SK-N-SH treated with all-trans-retinoic acid at 6 μM for 48 hours (cell line): ENCODE measurements around the gene CCDC14.

Experiments
- ATAC-seq: fragments of 200-7000 bp; cut with Tn5 transposase; 3 replicates; pipeline ENCODE4 v1.9.1; 2020; ENCODE audit warnings: mild to moderate bottlenecking, moderate library complexity
- ARNTL ChIP-seq: fragments of 450-650 bp; formaldehyde crosslinking; IDR thresholded peaks from 2 replicates; pipeline ENCODE4 v1.5.0; 2020; ENCODE audit warnings: low read depth, mild to moderate bottlenecking, moderate library complexity, borderline replicate concordance
- BACH2 ChIP-seq: fragments of 250-450 bp; sonication (Bioruptor Pico); IDR thresholded peaks from 2 replicates; pipeline ENCODE4 v1.9.0; 2021; ENCODE audit warnings: mild to moderate bottlenecking, borderline replicate concordance
- CSDC2 ChIP-seq: fragments of 250-450 bp; sonication (Bioruptor Pico); IDR thresholded peaks from 2 replicates; pipeline ENCODE4 v1.5.0; 2020; ENCODE audit warnings: mild to moderate bottlenecking, moderate library complexity
- GLIS3 ChIP-seq: fragments of 250-450 bp; sonication (Bioruptor Pico); IDR thresholded peaks from 2 replicates; pipeline ENCODE4 v1.5.0; 2020; ENCODE audit warnings: mild to moderate bottlenecking, moderate library complexity
- ISL1 ChIP-seq: fragments of 250-450 bp; sonication (Bioruptor Pico); IDR thresholded peaks from 2 replicates; pipeline ENCODE4 v2.1.2; 2022; ENCODE audit warnings: mild to moderate bottlenecking, moderate library complexity
- OSR1 ChIP-seq: fragments of 250-450 bp; sonication (Bioruptor Pico); IDR thresholded peaks from 2 replicates; pipeline ENCODE4 v1.8.0; 2022; ENCODE audit warnings: moderate library complexity, mild to moderate bottlenecking, inconsistent platforms
- PPARA ChIP-seq: fragments of 250-450 bp; sonication (Bioruptor Pico); IDR thresholded peaks from 2 replicates; pipeline ENCODE4 v1.5.0; 2020; ENCODE audit warnings: mild to moderate bottlenecking, borderline replicate concordance
- RARB ChIP-seq: fragments of 250-450 bp; sonication (Bioruptor Pico); IDR thresholded peaks from 2 replicates; pipeline ENCODE4 v1.8.0; 2021; ENCODE audit warnings: mild to moderate bottlenecking, moderate library complexity
- SNAI2 ChIP-seq: fragments of 250-450 bp; sonication (Bioruptor Pico); IDR thresholded peaks from 2 replicates; pipeline ENCODE4 v1.5.0; 2020; ENCODE audit warnings: mild to moderate bottlenecking, moderate library complexity
- TCF4 ChIP-seq: fragments of 250-450 bp; sonication (Bioruptor Pico); IDR thresholded peaks from 2 replicates; pipeline ENCODE4 v1.8.0; 2021; ENCODE audit warnings: mild to moderate bottlenecking, moderate library complexity, borderline replicate concordance
- TOX ChIP-seq: fragments of 250-450 bp; sonication (Bioruptor Pico); IDR thresholded peaks from 2 replicates; pipeline ENCODE4 v1.8.0; 2021; ENCODE audit warnings: mild to moderate bottlenecking, moderate library complexity, borderline replicate concordance
- ZC3H10 ChIP-seq: fragments of 250-450 bp; sonication (Bioruptor Pico); IDR thresholded peaks from 2 replicates; pipeline ENCODE4 v1.5.1; 2021; ENCODE audit warnings: mild to moderate bottlenecking, moderate library complexity
- ZFP3 ChIP-seq: fragments of 250-450 bp; sonication (Bioruptor Pico); IDR thresholded peaks from 2 replicates; pipeline ENCODE4 v1.5.0; 2020; ENCODE audit warnings: mild to moderate bottlenecking, moderate library complexity
- ZFP30 ChIP-seq: fragments of 450-650 bp; formaldehyde crosslinking; IDR thresholded peaks from 2 replicates; pipeline ENCODE4 v1.5.0; 2022; ENCODE audit warnings: mild to moderate bottlenecking, moderate library complexity
- ZNF565 ChIP-seq: fragments of 450-650 bp; formaldehyde crosslinking; conservative IDR thresholded peaks from 2 replicates; pipeline ENCODE4 v1.5.0; 2020; ENCODE audit warnings: low read depth, mild to moderate bottlenecking, moderate library complexity
- ZNF70 ChIP-seq: fragments of 450-650 bp; formaldehyde crosslinking; IDR thresholded peaks from 2 replicates; pipeline ENCODE4 v1.5.0; 2020; ENCODE audit warnings: mild to moderate bottlenecking, moderate library complexity
- ZNF8 ChIP-seq: fragments of 450-650 bp; formaldehyde crosslinking; IDR thresholded peaks from 2 replicates; pipeline ENCODE4 v1.5.0; 2020; ENCODE audit warnings: mild to moderate bottlenecking, moderate library complexity
- TF ChIP-seq, protein P1 (sequence below): fragments of 250-450 bp; sonication (Bioruptor Pico); IDR thresholded peaks from 2 replicates; pipeline ENCODE4 v1.8.0; 2020; ENCODE audit warnings: mild to moderate bottlenecking, moderate library complexity, borderline replicate concordance
- TF ChIP-seq, protein P2 (sequence below): fragments of 250-450 bp; sonication (Bioruptor Pico); IDR thresholded peaks from 2 replicates; pipeline ENCODE4 v1.5.1; 2020; ENCODE audit warnings: low read depth, mild to moderate bottlenecking, moderate library complexity
- TF ChIP-seq, protein P3 (sequence below): fragments of 250-450 bp; sonication (Bioruptor Pico); IDR thresholded peaks from 2 replicates; pipeline ENCODE4 v1.5.0; 2020; ENCODE audit warnings: mild to moderate bottlenecking, moderate library complexity
- TF ChIP-seq, protein P4 (sequence below): fragments of 250-450 bp; sonication (Bioruptor Pico); IDR thresholded peaks from 2 replicates; pipeline ENCODE4 v1.8.0; 2021; ENCODE audit warnings: low read depth, mild to moderate bottlenecking, moderate library complexity, borderline replicate concordance
- TF ChIP-seq, protein P5 (sequence below): fragments of 250-450 bp; sonication (Bioruptor Pico); IDR thresholded peaks from 2 replicates; pipeline ENCODE4 v1.5.1; 2021; ENCODE audit warnings: mild to moderate bottlenecking, moderate library complexity

Gene CCDC14

DNA sequence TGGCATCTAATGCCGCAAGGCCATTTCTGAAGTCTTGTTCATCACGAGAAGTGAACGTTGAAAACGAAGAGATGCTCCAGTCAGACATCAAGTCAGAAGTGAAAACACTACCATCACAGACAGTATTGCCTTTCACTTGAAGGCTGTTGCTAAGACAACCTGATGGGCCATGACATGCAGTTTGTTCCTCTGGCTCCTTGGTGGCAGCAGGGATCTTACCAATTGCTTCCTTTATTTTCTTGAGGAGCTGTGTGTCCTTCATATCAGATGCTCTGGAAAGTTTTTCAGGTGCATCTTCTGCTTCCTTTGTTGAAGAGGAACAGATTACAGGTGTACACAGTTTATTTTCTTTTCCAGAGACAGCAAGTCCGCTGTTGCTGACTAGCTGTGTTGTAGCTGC lies 46.2 kb downstream of the CCDC14 start:
- no peak for ATAC-seq
- no peak for TF ChIP-seq GLIS3 (CRISPR knock-in tag)
- no peak for TF ChIP-seq ZNF70
- TF ChIP-seq RARB (CRISPR knock-in tag), result no peak
- TF ChIP-seq ARNTL (CRISPR knock-in tag), result no peak

DNA sequence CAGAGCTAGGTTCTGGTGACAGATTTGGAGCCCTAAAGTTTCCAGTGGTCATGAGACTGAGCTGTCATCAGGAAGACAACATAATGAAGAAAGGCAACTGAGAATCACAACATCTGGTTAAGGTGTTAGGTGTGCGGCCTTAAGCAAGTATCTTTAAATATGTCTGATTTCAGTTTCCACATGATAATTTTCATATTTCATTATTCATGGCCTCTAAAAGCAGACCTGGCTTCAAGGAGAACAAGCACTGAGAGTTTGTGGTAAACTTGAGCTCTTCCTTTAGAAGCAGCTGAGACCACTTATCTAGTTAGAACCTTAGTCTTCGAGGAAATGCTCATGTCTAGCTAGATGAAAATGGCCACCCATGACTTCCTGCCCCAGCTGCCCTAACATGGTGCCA lies 51.2 kb downstream of the CCDC14 start:
- no peak for TF ChIP-seq ISL1
- TF ChIP-seq PPARA (CRISPR knock-in tag), result no peak
- no peak for TF ChIP-seq TCF4
- no peak for TF ChIP-seq BACH2 (CRISPR knock-in tag)
- no peak for TF ChIP-seq CSDC2 (CRISPR knock-in tag)
- TF ChIP-seq TOX (CRISPR knock-in tag), result no peak
- no peak for TF ChIP-seq ZNF8 (CRISPR knock-in tag)
- TF ChIP-seq RARB (CRISPR knock-in tag), result no peak
- TF ChIP-seq, protein P1, sequence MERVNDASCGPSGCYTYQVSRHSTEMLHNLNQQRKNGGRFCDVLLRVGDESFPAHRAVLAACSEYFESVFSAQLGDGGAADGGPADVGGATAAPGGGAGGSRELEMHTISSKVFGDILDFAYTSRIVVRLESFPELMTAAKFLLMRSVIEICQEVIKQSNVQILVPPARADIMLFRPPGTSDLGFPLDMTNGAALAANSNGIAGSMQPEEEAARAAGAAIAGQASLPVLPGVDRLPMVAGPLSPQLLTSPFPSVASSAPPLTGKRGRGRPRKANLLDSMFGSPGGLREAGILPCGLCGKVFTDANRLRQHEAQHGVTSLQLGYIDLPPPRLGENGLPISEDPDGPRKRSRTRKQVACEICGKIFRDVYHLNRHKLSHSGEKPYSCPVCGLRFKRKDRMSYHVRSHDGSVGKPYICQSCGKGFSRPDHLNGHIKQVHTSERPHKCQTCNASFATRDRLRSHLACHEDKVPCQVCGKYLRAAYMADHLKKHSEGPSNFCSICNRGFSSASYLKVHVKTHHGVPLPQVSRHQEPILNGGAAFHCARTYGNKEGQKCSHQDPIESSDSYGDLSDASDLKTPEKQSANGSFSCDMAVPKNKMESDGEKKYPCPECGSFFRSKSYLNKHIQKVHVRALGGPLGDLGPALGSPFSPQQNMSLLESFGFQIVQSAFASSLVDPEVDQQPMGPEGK (CRISPR knock-in tag), result no peak
- no peak for TF ChIP-seq ZFP30 (CRISPR knock-in tag)
- TF ChIP-seq GLIS3 (CRISPR knock-in tag), result no peak
- no peak for TF ChIP-seq OSR1 (CRISPR knock-in tag)
- no peak for TF ChIP-seq ZNF70
- TF ChIP-seq, protein P2, sequence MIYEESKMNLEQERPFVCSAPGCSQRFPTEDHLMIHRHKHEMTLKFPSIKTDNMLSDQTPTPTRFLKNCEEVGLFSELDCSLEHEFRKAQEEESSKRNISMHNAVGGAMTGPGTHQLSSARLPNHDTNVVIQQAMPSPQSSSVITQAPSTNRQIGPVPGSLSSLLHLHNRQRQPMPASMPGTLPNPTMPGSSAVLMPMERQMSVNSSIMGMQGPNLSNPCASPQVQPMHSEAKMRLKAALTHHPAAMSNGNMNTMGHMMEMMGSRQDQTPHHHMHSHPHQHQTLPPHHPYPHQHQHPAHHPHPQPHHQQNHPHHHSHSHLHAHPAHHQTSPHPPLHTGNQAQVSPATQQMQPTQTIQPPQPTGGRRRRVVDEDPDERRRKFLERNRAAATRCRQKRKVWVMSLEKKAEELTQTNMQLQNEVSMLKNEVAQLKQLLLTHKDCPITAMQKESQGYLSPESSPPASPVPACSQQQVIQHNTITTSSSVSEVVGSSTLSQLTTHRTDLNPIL, result no peak
- TF ChIP-seq SNAI2 (CRISPR knock-in tag), result no peak
- TF ChIP-seq, protein P3, sequence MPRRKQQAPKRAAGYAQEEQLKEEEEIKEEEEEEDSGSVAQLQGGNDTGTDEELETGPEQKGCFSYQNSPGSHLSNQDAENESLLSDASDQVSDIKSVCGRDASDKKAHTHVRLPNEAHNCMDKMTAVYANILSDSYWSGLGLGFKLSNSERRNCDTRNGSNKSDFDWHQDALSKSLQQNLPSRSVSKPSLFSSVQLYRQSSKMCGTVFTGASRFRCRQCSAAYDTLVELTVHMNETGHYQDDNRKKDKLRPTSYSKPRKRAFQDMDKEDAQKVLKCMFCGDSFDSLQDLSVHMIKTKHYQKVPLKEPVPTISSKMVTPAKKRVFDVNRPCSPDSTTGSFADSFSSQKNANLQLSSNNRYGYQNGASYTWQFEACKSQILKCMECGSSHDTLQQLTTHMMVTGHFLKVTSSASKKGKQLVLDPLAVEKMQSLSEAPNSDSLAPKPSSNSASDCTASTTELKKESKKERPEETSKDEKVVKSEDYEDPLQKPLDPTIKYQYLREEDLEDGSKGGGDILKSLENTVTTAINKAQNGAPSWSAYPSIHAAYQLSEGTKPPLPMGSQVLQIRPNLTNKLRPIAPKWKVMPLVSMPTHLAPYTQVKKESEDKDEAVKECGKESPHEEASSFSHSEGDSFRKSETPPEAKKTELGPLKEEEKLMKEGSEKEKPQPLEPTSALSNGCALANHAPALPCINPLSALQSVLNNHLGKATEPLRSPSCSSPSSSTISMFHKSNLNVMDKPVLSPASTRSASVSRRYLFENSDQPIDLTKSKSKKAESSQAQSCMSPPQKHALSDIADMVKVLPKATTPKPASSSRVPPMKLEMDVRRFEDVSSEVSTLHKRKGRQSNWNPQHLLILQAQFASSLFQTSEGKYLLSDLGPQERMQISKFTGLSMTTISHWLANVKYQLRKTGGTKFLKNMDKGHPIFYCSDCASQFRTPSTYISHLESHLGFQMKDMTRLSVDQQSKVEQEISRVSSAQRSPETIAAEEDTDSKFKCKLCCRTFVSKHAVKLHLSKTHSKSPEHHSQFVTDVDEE (CRISPR knock-in tag), result no peak
- TF ChIP-seq ZFP3 (CRISPR knock-in tag), result no peak
- TF ChIP-seq, protein P4, sequence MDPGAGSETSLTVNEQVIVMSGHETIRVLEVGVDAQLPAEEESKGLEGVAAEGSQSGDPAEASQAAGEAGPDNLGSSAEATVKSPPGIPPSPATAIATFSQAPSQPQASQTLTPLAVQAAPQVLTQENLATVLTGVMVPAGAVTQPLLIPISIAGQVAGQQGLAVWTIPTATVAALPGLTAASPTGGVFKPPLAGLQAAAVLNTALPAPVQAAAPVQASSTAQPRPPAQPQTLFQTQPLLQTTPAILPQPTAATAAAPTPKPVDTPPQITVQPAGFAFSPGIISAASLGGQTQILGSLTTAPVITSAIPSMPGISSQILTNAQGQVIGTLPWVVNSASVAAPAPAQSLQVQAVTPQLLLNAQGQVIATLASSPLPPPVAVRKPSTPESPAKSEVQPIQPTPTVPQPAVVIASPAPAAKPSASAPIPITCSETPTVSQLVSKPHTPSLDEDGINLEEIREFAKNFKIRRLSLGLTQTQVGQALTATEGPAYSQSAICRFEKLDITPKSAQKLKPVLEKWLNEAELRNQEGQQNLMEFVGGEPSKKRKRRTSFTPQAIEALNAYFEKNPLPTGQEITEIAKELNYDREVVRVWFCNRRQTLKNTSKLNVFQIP (CRISPR knock-in tag), result no peak
- no peak for TF ChIP-seq ZNF565 (CRISPR knock-in tag)
- ATAC-seq, result no peak

DNA sequence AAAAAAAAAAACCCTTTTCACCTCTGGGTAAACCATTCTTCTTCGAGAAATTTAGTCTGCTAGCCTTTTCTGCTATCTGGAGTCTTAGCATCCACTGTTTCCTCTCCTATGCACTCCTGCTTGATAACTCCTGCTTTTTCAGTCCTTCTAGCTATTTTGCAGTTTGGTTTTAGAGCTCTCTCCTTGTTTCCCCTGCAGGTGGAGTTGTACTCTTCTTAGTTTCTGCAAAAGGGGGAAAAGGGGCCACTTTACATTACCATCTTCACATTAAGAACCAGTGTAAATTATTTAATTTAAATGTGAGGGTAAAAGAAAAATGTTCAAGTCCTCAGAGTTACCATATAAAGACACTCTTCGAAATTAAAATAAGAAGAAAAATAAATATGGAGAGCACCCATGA lies 53.3 kb downstream of the CCDC14 start:
- ATAC-seq, result no peak
- TF ChIP-seq ZNF70 (no peak), TOX (CRISPR knock-in tag) (no peak), ZNF8 (CRISPR knock-in tag) (no peak), SNAI2 (CRISPR knock-in tag) (no peak), ARNTL (CRISPR knock-in tag) (no peak), GLIS3 (CRISPR knock-in tag) (no peak)

DNA sequence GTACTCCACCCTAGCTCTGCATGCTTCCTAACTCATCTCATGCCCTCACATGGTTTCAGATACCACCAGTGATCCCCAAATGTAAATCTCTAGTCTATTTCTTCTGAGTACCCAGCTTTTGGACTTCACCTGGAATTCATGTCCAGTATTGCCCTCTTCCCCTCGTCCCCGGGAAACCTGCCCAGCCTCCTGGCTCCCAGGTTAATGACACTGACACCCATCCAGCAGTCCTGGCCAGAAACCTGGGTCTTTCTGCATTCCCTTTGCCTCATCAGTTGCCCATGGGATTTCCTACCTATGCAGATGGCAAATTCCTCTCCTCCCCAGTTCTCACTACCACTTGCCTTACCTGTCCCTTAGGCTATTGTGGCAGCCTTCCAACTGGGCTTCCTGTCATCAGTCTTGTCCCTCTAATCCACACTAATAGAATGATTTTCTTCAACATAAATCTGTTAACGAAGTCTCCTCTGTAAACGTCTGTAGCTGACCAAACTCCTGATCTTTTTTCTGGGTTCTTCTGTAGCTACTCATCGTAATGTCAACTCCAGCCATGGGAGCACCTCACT lies 61.6 kb downstream of the CCDC14 start:
- ATAC-seq, result no peak
- no peak for TF ChIP-seq ZNF565 (CRISPR knock-in tag)
- TF ChIP-seq ZFP30 (CRISPR knock-in tag), result no peak
- TF ChIP-seq, protein P5, sequence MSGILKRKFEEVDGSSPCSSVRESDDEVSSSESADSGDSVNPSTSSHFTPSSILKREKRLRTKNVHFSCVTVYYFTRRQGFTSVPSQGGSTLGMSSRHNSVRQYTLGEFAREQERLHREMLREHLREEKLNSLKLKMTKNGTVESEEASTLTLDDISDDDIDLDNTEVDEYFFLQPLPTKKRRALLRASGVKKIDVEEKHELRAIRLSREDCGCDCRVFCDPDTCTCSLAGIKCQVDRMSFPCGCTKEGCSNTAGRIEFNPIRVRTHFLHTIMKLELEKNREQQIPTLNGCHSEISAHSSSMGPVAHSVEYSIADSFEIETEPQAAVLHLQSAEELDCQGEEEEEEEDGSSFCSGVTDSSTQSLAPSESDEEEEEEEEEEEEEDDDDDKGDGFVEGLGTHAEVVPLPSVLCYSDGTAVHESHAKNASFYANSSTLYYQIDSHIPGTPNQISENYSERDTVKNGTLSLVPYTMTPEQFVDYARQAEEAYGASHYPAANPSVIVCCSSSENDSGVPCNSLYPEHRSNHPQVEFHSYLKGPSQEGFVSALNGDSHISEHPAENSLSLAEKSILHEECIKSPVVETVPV (CRISPR knock-in tag), result no peak
- no peak for TF ChIP-seq OSR1 (CRISPR knock-in tag)
- no peak for TF ChIP-seq RARB (CRISPR knock-in tag)
- TF ChIP-seq ARNTL (CRISPR knock-in tag), result no peak
- TF ChIP-seq GLIS3 (CRISPR knock-in tag), result no peak
- TF ChIP-seq ZC3H10, result no peak
- TF ChIP-seq TOX (CRISPR knock-in tag), result no peak
- TF ChIP-seq, protein P1 (CRISPR knock-in tag), result no peak
- TF ChIP-seq, protein P4 (CRISPR knock-in tag), result no peak
- TF ChIP-seq ZNF8 (CRISPR knock-in tag), result no peak
- TF ChIP-seq BACH2 (CRISPR knock-in tag), result no peak
- TF ChIP-seq CSDC2 (CRISPR knock-in tag), result no peak
